GM12864 (cell line): Measurements from ENCODE around the gene BMPR1B.

ENCODE experiments used
- DNase-seq: peaks from one replicate; pipeline ENCODE4 v3.0.0-alpha.2; 2011; ENCODE audit warnings: low read depth
- H3K4me3 ChIP-seq: 2 replicates; pipeline ENCODE4 v1.5.1; 2011; ENCODE audit warnings: mild to moderate bottlenecking, low read depth, low read length, control low read depth
- CTCF ChIP-seq: IDR thresholded peaks from 2 replicates; pipeline ENCODE4 v1.5.1; 2011; ENCODE audit warnings: low read depth, mild to moderate bottlenecking, moderate library complexity, low read length, control low read depth, inconsistent platforms; ENCODE audit errors: missing control alignments

BMPR1B gene

DNA sequence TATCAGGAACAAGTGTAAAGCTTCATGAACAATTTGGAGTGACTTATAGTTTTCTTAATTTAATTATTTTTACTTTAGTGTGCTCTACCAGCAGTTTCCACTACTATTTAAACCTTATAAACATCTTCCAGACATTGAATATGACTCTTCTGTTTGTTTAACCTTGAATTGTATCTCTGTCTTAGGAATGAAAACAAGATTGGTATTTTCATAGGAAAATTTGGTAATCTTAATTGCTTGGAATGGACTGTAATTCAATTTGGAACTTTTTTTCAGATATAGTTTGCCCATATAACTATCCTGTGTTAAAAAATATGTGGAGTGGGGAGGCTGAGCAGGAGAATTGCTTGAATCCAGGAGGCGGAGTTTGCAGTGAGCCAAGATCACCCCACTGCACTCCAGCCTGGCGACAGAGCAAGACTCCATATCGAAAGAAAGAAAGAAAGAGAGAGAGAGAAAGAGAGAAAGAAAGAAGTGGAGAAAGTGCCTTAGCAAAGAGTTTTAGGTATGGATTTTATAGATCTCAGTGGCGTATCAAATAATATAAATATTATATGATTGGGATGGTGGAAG lies 242.4 kb downstream of the BMPR1B start:
- no peak for TF ChIP-seq CTCF
- H3K4me3 ChIP-seq, result no peak overlapping the region
- no peak for DNase-seq

GRCh38 chr4:95004912-95005311 lies 247.2 kb downstream of the BMPR1B start:
- H3K4me3 ChIP-seq, result no peak overlapping the region
- no peak for TF ChIP-seq CTCF
- no peak for DNase-seq

DNA sequence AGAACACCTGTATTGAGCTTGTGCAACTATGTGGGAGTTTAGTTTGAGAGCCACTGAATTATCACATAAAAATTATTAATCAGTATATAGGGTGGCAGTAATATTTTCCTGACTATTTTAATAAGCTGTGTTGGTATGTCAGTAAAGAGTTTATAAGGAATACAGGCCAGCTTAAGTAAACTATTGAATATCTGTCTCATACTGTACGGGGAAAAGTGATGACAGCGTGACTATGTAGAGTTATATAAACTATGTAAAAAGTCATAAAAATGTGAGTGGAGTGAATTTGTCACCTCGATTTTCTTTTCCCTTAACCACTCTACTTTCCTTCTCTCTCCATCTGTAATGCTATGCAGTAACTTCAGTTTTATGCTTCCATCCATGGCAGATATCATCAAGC lies 250.2 kb downstream of the BMPR1B start:
- no peak for DNase-seq
- no peak overlapping the region for H3K4me3 ChIP-seq
- no peak for TF ChIP-seq CTCF

GRCh38 chr4:95013236-95013635 lies 255.5 kb downstream of the BMPR1B start:
- no peak for DNase-seq
- no peak for TF ChIP-seq CTCF
- no peak overlapping the region for H3K4me3 ChIP-seq

GRCh38 chr4:95014068-95014467 lies 256.3 kb downstream of the BMPR1B start:
- TF ChIP-seq CTCF, result no peak
- no peak for DNase-seq
- no peak overlapping the region for H3K4me3 ChIP-seq

GRCh38 chr4:95017305-95018064 lies 259.7 kb downstream of the BMPR1B start:
- DNase-seq, result no peak
- no peak overlapping the region for H3K4me3 ChIP-seq
- no peak for TF ChIP-seq CTCF

DNA sequence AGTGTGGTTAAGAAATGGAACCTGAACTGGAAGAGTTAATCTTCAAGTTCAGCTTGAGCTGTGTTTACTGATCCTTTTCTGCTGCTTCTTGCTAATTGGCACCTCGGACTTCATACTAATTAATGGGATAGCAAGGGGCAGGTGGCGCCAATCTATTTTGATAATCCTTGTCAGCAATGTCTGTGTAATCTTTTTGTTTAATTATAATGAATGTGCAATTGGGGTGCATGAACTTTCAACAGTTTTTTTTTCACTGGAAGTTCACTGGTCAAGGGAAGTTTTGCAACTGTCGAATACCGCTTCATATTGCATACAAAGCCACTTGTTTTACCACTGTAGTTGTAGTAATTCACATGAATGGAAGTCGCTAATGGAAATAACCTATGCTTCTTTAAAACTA lies 261.0 kb downstream of the BMPR1B start:
- no peak overlapping the region for H3K4me3 ChIP-seq
- TF ChIP-seq CTCF, result no peak
- DNase-seq, result no peak
